GM19099 (cell line): Measurements from ENCODE around the gene SETDB2.

Experiments
- POLR2A ChIP-seq: IDR thresholded peaks from 3 replicates; pipeline ENCODE4 v1.6.1; 2011; ENCODE audit warnings: low read depth; ENCODE audit not compliant: insufficient read length; ENCODE audit errors: extremely low read depth

The SETDB2 gene

GRCh38 chr13:49446473-49446872, 2.4 kb downstream of the SETDB2 start:
- TF ChIP-seq POLR2A: no peak

- TF ChIP-seq POLR2A: no peak
Observed at GRCh38 chr13:49448753-49449152, 4.7 kb downstream of the SETDB2 start.

GRCh38 chr13:49450105-49450819, 6.2 kb downstream of the SETDB2 start:
- TF ChIP-seq POLR2A: no peak

- no peak for TF ChIP-seq POLR2A
Observed at GRCh38 chr13:49452725-49453457, 8.8 kb downstream of the SETDB2 start.

- no peak for TF ChIP-seq POLR2A
Observed at GRCh38 chr13:49453465-49453864, 9.4 kb downstream of the SETDB2 start.

GRCh38 chr13:49454388-49455006, 10.4 kb downstream of the SETDB2 start:
- TF ChIP-seq POLR2A: no peak

GRCh38 chr13:49455007-49455398, 10.9 kb downstream of the SETDB2 start:
- TF ChIP-seq POLR2A: no peak

GRCh38 chr13:49456156-49456555, 12.1 kb downstream of the SETDB2 start:
- TF ChIP-seq POLR2A: no peak

- TF ChIP-seq POLR2A: no peak
Observed at GRCh38 chr13:49457221-49457620, 13.1 kb downstream of the SETDB2 start.

- no peak for TF ChIP-seq POLR2A
Observed at GRCh38 chr13:49459580-49459979, 15.5 kb downstream of the SETDB2 start.

GRCh38 chr13:49464085-49464484, 20.0 kb downstream of the SETDB2 start:
- TF ChIP-seq POLR2A: no peak

GRCh38 chr13:49464621-49465325, 20.7 kb downstream of the SETDB2 start:
- no peak for TF ChIP-seq POLR2A

GRCh38 chr13:49466292-49466838, 22.3 kb downstream of the SETDB2 start:
- TF ChIP-seq POLR2A: no peak

- TF ChIP-seq POLR2A: no peak
Observed at GRCh38 chr13:49472186-49472585, 28.1 kb downstream of the SETDB2 start.

GRCh38 chr13:49476529-49476928, 32.5 kb downstream of the SETDB2 start:
- no peak for TF ChIP-seq POLR2A
